K562 (cell line): ENCODE data around the gene TCF25. TPM values are rescaled to one million over a fixed set of nuclear protein-coding genes. Genes with fewer than 3 reads are reported as not detected.
"Not testable (repeated sequence)": the region's sequence is repeated elsewhere in the genome, so short reads cannot be mapped to it uniquely, and the experiment has no call there.

Experiments
- ATAC-seq: fragments of 200-7000 bp; cut with Tn5 transposase; 3 replicates; pipeline ENCODE4 v1.9.1; 2020; ENCODE audit warnings: moderate library complexity
- BruUV-seq: library from RNA; stranded (reverse); fragments of 400-500 nt; replicated peaks from 2 replicates; lab custom pipeline; 2021; lab: Mats Ljungman, UMichigan
- CTCF ChIA-PET: fragments of 300-600 bp; formaldehyde crosslinking; extraction: SDS; loops from one replicate; lab custom pipeline; 2021; ENCODE audit warnings: low intra/inter-chr PET ratio; lab: Yijun Ruan, JAX
- POLR2A ChIA-PET: fragments of 300-600, 350-650 bp; sonication (Branson Sonifier 250); formaldehyde crosslinking; extraction: SDS; loops from one replicate; lab custom pipeline; 2021; ENCODE audit warnings: antibody characterized with exemption, inconsistent platforms; lab: Yijun Ruan, JAX
- DNase-seq, 4 experiments: peaks; one replicate each; pipeline versions ENCODE4 v3.0.0 to v3.0.0-alpha.2; 2011 to 2018; ENCODE audit warnings: low spot score in 3 of 4, mixed read lengths in 3 of 4; ENCODE audit errors: extremely low read depth in 1 of 4
- FAIRE-seq: peaks from 2 replicates; lab custom pipeline; 2011; peaks lifted over from hg19 to GRCh38; lab: Jason Lieb, UNC
- H2AFZ ChIP-seq: 2 replicates; pipeline ENCODE4 v1.6.0; 2011; ENCODE audit warnings: low read depth, low read length, control low read depth, inconsistent platforms
- H3K27ac ChIP-seq: fragments of 200-600 bp; 3 replicates; pipeline ENCODE4 v1.8.0; 2011; ENCODE audit warnings: low read depth, mild to moderate bottlenecking, control low read depth, inconsistent platforms, low read length, moderate library complexity, mixed read lengths; ENCODE audit errors: extremely low read depth
- H3K27me3 ChIP-seq, 2 experiments: fragments of 300-600 bp in 1 of 2; 2 replicates in 1 of 2; 3 replicates in 1 of 2; pipeline versions ENCODE4 v1.6.0 to v1.8.0; 2011; ENCODE audit warnings: inconsistent platforms in 2 of 2, low read length in 2 of 2, mild to moderate bottlenecking in 1 of 2, mixed read lengths in 1 of 2, moderate library complexity in 1 of 2; ENCODE audit not compliant: control insufficient read depth in 2 of 2, insufficient read depth in 2 of 2
- H3K36me3 ChIP-seq: fragments of 300-600 bp; 3 replicates; pipeline ENCODE4 v1.8.0; 2011; ENCODE audit warnings: mild to moderate bottlenecking, low read length, inconsistent platforms; ENCODE audit not compliant: control insufficient read depth, insufficient read depth
- H3K4me1 ChIP-seq, 2 experiments: fragments of 200-600 bp in 1 of 2; replicated peaks in 1 of 2; 2 replicates in 1 of 2; 3 replicates in 1 of 2; pipeline versions ENCODE4 v1.5.1 to v1.8.0; 2011; ENCODE audit warnings: inconsistent platforms in 2 of 2, low read length in 2 of 2, mild to moderate bottlenecking in 1 of 2, mixed read lengths in 1 of 2, moderate library complexity in 1 of 2; ENCODE audit not compliant: control insufficient read depth in 2 of 2, insufficient read depth in 2 of 2
- H3K4me2 ChIP-seq: 2 replicates; pipeline ENCODE4 v1.6.1; 2011; ENCODE audit warnings: low read length, control low read depth, inconsistent platforms, mixed read lengths; ENCODE audit not compliant: insufficient read depth
- H3K4me3 ChIP-seq: fragments of 200-600 bp; sonication (generic), shearing (Covaris generic); 2 replicates; pipeline ENCODE4 v1.5.1; 2016; ENCODE audit warnings: control low read depth, inconsistent platforms
- H3K79me2 ChIP-seq: fragments of 200-600 bp; 3 replicates; pipeline ENCODE4 v1.8.0; 2011; ENCODE audit warnings: low read length, inconsistent platforms; ENCODE audit not compliant: control insufficient read depth, insufficient read depth
- H3K9ac ChIP-seq, 2 experiments: 2 replicates each; pipeline versions ENCODE4 v1.6.0 to v1.6.1; 2011; ENCODE audit warnings: low read depth in 2 of 2, low read length in 2 of 2, control low read depth in 1 of 2, inconsistent platforms in 1 of 2, mild to moderate bottlenecking in 1 of 2, mixed read lengths in 1 of 2; ENCODE audit not compliant: insufficient read depth in 1 of 2
- H3K9me1 ChIP-seq: one replicate; pipeline ENCODE4 v1.6.0; 2011; ENCODE audit warnings: inconsistent platforms, mild to moderate bottlenecking, low read length, moderate library complexity; ENCODE audit not compliant: control insufficient read depth, insufficient read depth
- H3K9me3 ChIP-seq: replicated peaks from 2 replicates; pipeline ENCODE4 v1.5.1; 2011; ENCODE audit warnings: low read depth, low read length, inconsistent platforms; ENCODE audit not compliant: control insufficient read depth, insufficient read depth
- H4K20me1 ChIP-seq: replicated peaks from 2 replicates; pipeline ENCODE4 v1.6.1; 2011; ENCODE audit warnings: low read length, inconsistent platforms, mixed read lengths; ENCODE audit not compliant: control insufficient read depth, insufficient read depth
- GATA2 ChIP-seq: sonication (generic); formaldehyde crosslinking; IDR thresholded peaks from 2 replicates; pipeline ENCODE4 v1.4.0; 2020; ENCODE audit warnings: mild to moderate bottlenecking, missing genetic modification reagents
- HMG20B ChIP-seq: fragments of 250-450 bp; sonication (Bioruptor Pico); IDR thresholded peaks from 2 replicates; pipeline ENCODE4 v1.5.0; 2021; ENCODE audit warnings: mild to moderate bottlenecking
- JUNB ChIP-seq: fragments of 450-650 bp; formaldehyde crosslinking; conservative IDR thresholded peaks from 2 replicates; pipeline ENCODE4 v1.4.0; 2020; ENCODE audit warnings: mild to moderate bottlenecking
- POLR2G ChIP-seq: fragments of 200-400 bp; formaldehyde crosslinking; IDR thresholded peaks from 2 replicates; pipeline ENCODE4 v1.6.1; 2017; ENCODE audit warnings: low read depth, mild to moderate bottlenecking, antibody characterized with exemption, low read length, moderate library complexity
- RBFOX2 ChIP-seq: fragments of 200-400 bp; formaldehyde crosslinking; IDR thresholded peaks from 2 replicates; pipeline ENCODE4 v1.6.1; 2017; ENCODE audit warnings: low read depth, mild to moderate bottlenecking, low read length, moderate library complexity
- TEAD1 ChIP-seq, 2 experiments: fragments of 450-650 bp in 1 of 2; sonication (generic) in 1 of 2; formaldehyde crosslinking; IDR thresholded peaks; 2 replicates each; pipeline versions ENCODE4 v1.4.0 to v1.8.0; 2020 to 2022; ENCODE audit warnings: mild to moderate bottlenecking in 2 of 2, missing genetic modification reagents in 1 of 2
- TGIF2 ChIP-seq: sonication (generic); formaldehyde crosslinking; IDR thresholded peaks from 2 replicates; pipeline ENCODE4 v1.8.1; 2022; ENCODE audit warnings: mild to moderate bottlenecking, missing genetic modification reagents, moderate library complexity
- ZNF121 ChIP-seq: sonication (generic); formaldehyde crosslinking; conservative IDR thresholded peaks from 2 replicates; pipeline ENCODE4 v1.8.0; 2022; ENCODE audit warnings: missing genetic modification reagents
- ZNF324 ChIP-seq: fragments of 250-450 bp; sonication (Bioruptor Pico); IDR thresholded peaks from 2 replicates; pipeline ENCODE4 v1.4.0; 2020; ENCODE audit warnings: mild to moderate bottlenecking
- WGBS: fragments of 100-300 bp; shearing (Covaris generic); methylation state at CpG from one replicate; pipeline ENCODE4 v1.1.6; 2016; ENCODE audit warnings: low coverage, mixed read lengths; ENCODE audit not compliant: insufficient coverage; ENCODE audit errors: missing lambda C conversion rate; 5-methylcytosine and 5-hydroxymethylcytosine counted together
- in situ Hi-C: fragments of 300-500 bp; cut with MboI; formaldehyde crosslinking; loops from 4 replicates; pipeline ENCODE4 v1.15.0; 2018; ENCODE audit warnings: inconsistent platforms, mixed read lengths
- intact Hi-C: fragments of 100-400 bp; cut with micrococcal nuclease; formaldehyde crosslinking; loops from 2 replicates; pipeline ENCODE4 v1.14.2; 2022
- polyA plus RNA-seq, 8 experiments: library from polyadenylated mRNA; depleted of rRNA in 4 of 8; stranded (reverse) in 5 of 8; unstranded in 3 of 8; fragments of >200 nt; fragmentation: Nextera tagmentation in 2 of 8; fragmentation: Illumina TruSeq in 1 of 8; extraction: Ambion mirVana in 2 of 8; extraction: Trizol in 1 of 8; gene quantifications; 2 replicates each; pipeline versions ENCODE4 v1.2.1 to v1.2.3, GENCODE V29; 2011 to 2014; ENCODE audit warnings: inconsistent platforms in 1 of 8, missing spikeins in 1 of 8
- total RNA-seq, 7 experiments: library from RNA; depleted of rRNA in 6 of 7; stranded (reverse); fragments of >200 nt in 6 of 7; fragmentation: Illumina TruSeq in 2 of 7; extraction: Trizol in 2 of 7; gene quantifications; 2 replicates each; pipeline versions ENCODE4 v1.2.1 to v1.2.3, GENCODE V29; 2011 to 2021; ENCODE audit warnings: low replicate concordance in 1 of 7

TCF25 gene
- total and polyA plus RNA-seq, 9 of the 15 experiments (the other 6 are each of a cell fraction or from before 2014, with no cell fraction given), result 9.0 to 154 (median 83.8) TPM

GRCh38 chr16:89879123-89879522 lies 5.7 kb downstream of the TCF25 start:
- ATAC-seq, H3K9me1 ChIP-seq, H3K4me2 ChIP-seq, in situ Hi-C loops, H3K27me3 ChIP-seq, H3K4me3 ChIP-seq, intact Hi-C loops, CTCF ChIA-PET, DNase-seq, H3K9me3 ChIP-seq, H2AFZ ChIP-seq, BruUV-seq, H3K27ac ChIP-seq, FAIRE-seq, H3K9ac ChIP-seq: not testable (repeated sequence)
- TF ChIP-seq RBFOX2, result 0 out of 2 replicates have a peak, but pooled peaks have one; percentile 34
- TF ChIP-seq POLR2G, result peak; percentile 56
- 97% methylated on average over 19 of the region's 28 CpGs for whole genome bisulfite sequencing
- peaks cover 81% of the 10 kb centered on the region for H3K79me2 ChIP-seq
- peaks cover 11% of the 10 kb centered on the region for H4K20me1 ChIP-seq
- peaks cover 87% of the 10 kb centered on the region for H3K36me3 ChIP-seq
- peaks cover 7 to 11% of the 10 kb centered on the region in 2 experiments for H3K4me1 ChIP-seq
- POLR2A ChIA-PET, result interaction anchor here (1.0 kb wide), 1 partner anchor 9 kb away, joined by 3 read pairs; no protein-coding TSS in a partner anchor

DNA sequence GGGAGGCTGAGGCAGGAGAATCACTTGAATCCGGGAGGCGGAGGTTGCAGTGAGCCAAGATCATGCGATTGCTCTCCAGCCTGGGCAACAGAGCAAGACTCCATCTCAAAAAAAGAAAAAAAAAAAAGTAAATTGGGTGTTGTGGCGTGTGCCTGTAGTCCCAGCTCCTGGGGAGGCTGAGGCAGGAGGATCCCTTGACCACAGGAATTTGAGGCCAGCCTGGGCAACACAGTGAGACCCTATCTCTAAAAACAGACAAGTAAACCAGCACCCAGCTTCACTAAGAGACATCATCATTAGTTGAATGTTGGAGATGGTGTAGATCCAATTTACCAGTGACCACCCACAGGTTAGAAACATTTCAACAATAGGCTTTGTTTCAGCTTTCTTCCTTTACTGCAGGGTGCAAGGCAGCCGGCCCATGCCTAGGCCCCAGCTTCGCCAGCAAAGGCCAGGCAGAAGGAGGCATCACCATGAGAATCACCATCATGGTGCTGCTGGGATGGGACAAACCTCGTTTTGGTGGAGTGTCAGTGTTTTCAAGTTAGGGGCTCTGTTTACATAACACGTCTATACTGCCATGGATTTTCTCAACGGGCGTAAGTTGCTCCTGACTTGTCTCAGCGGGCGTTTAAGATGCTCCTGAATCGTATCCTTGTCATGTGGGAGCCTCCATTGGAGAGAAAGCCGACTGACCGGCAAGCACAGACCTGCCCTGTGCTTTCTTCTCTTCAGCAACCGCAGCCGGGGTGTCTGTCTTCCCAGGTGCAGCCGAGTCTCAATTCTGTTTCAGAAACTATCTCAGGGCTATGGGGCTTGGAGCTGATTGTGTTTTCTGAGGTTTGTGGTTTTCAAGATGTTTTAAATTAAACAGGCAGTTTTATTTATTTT lies 7.3 kb downstream of the TCF25 start:
- no peak overlapping the region for H3K27ac ChIP-seq
- ATAC-seq (no peak), DNase-seq (no peak), FAIRE-seq (no peak)
- H3K4me2 ChIP-seq, result no peak overlapping the region
- no peak overlapping the region for H3K4me3 ChIP-seq
- no TSS peak for BruUV-seq
- H3K36me3 ChIP-seq, result peaks cover 89% of the 10 kb centered on the region
- 0 out of 2 replicates have a peak, but pooled peaks cover 4% of the 10 kb centered on the region for H4K20me1 ChIP-seq
- H3K27me3 ChIP-seq, result no peaks in the 10 kb centered on the region
- no peaks in the 10 kb centered on the region; the same call in 1 of the 2 replicates for H3K9me3 ChIP-seq
- H3K4me1 ChIP-seq, result 0 out of 5 replicates have a peak, but pooled peaks cover 0 to 3% of the 10 kb centered on the region in 2 experiments
- H3K9ac ChIP-seq, result no peak overlapping the region
- WGBS, result 96% methylated on average over 15 of the region's 18 CpGs
- CTCF ChIA-PET, result no interaction called here
- in situ Hi-C loops (no loop called here), intact Hi-C loops (no loop called here)
- TF ChIP-seq JUNB (CRISPR knock-in tag) (no peak), ZNF121 (CRISPR knock-in tag) (peak; percentile 88), TGIF2 (CRISPR knock-in tag) (no peak), ZNF324 (CRISPR knock-in tag) (no peak), HMG20B (CRISPR knock-in tag) (no peak), TEAD1 (CRISPR knock-in tag; IDR thresholded peaks at IDR 0.05) (0 out of 4 replicates have a peak, but pooled peaks of 1 of the 2 experiments have one; percentile 21), GATA2 (no peak)
- peaks cover 5% of the 10 kb centered on the region for H3K9me1 ChIP-seq
- peaks cover 67% of the 10 kb centered on the region for H3K79me2 ChIP-seq
- no peak overlapping the region for H2AFZ ChIP-seq
- POLR2A ChIA-PET, result interaction anchor here (0.6 to 2.0 kb wide), 2 partner anchors 10 to 14 kb away, joined by 3 to 8 read pairs; no protein-coding TSS in a partner anchor
